Gastrocnemius medialis (tissue), 4 donors: ENCODE measurements around the gene ADCY5.

Experiments used
- POLR2A ChIP-seq, 2 donors: fragments of 450-650 bp; IDR thresholded peaks; one replicate each; pipeline ENCODE4 v1.6.1; 2017; ENCODE audit warnings: antibody characterized with exemption in 2 of 2, mild to moderate bottlenecking in 2 of 2, moderate library complexity in 2 of 2
- TF ChIP-seq, protein P1 (sequence below), 5 experiments: fragments of 450-650 bp in 3 of 5; fragments of 200-600 bp in 2 of 5; sonication (generic) in 2 of 5; IDR thresholded peaks in 4 of 5; conservative IDR thresholded peaks in 1 of 5; 1 replicate in 4 of 5; 2 replicates in 1 of 5; pipeline ENCODE4 v1.5.1; 2016 to 2019; ENCODE audit warnings: antibody characterized with exemption in 5 of 5, mild to moderate bottlenecking in 3 of 5, moderate library complexity in 3 of 5

DNA sequence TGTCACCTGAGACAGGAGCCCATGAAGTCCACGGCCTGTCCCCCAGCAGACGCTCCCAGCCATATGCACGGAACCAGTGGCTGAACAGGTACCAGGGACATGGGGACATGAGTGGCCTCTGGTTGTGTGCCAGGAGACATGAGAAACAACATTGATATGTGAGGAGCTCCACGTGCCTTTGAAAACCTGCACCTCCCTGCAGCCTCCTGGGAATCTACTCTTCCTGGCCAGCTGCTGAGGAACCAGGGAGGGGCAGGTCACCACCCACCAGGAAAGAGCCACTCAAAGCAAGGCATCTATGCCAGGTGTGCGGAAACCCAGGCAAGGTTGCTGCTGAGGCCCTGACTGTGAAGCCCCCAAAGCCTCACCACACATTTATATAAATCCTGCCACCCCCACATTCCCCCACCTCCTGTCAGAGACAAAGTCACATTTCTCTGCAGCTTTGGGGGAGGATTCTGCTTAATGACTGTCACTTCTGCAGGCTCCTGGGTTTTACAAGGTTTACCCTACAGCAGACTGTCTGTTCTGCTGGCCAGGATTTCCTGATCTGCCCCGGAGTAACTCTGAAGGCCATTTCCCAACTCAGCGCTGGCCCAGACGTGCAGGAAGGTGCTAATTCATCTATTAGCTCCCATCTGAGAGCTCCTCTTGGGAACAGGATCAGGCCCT, 110.8 kb downstream of the ADCY5 start:
- TF ChIP-seq, protein P1, sequence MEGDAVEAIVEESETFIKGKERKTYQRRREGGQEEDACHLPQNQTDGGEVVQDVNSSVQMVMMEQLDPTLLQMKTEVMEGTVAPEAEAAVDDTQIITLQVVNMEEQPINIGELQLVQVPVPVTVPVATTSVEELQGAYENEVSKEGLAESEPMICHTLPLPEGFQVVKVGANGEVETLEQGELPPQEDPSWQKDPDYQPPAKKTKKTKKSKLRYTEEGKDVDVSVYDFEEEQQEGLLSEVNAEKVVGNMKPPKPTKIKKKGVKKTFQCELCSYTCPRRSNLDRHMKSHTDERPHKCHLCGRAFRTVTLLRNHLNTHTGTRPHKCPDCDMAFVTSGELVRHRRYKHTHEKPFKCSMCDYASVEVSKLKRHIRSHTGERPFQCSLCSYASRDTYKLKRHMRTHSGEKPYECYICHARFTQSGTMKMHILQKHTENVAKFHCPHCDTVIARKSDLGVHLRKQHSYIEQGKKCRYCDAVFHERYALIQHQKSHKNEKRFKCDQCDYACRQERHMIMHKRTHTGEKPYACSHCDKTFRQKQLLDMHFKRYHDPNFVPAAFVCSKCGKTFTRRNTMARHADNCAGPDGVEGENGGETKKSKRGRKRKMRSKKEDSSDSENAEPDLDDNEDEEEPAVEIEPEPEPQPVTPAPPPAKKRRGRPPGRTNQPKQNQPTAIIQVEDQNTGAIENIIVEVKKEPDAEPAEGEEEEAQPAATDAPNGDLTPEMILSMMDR (IDR thresholded peaks at IDR 0.05 in 4 of 5, conservative IDR thresholded peaks at IDR 0.05 in 1 of 5), result no peak
- no peak for TF ChIP-seq POLR2A (IDR thresholded peaks at IDR 0.05)
